A673 (cell line): ENCODE results near the gene SLC26A5.

ENCODE experiments used
- CTCF ChIP-seq: fragments of 300-800, 200-600 bp; sonication (generic); conservative IDR thresholded peaks from 2 replicates; pipeline ENCODE4 v1.5.1; 2017; ENCODE audit warnings: low read depth, mild to moderate bottlenecking, antibody characterized with exemption, low read length, moderate library complexity, mixed read lengths
- EZH2 ChIP-seq: fragments of 200-600 bp; sonication (generic); IDR thresholded peaks from 2 replicates; pipeline ENCODE4 v1.6.1; 2017; ENCODE audit warnings: borderline replicate concordance, low read depth, mild to moderate bottlenecking, mixed read lengths, antibody characterized with exemption, low read length; ENCODE audit not compliant: poor library complexity, severe bottlenecking

- TF ChIP-seq CTCF (no peak), EZH2 (no peak)
Observed at GRCh38 chr7:103423467-103424179, 22.4 kb downstream of the SLC26A5 start.
